GM10266 (cell line): Measurements from ENCODE around the gene MEIS2.

Experiments
- DNase-seq: peaks from one replicate; pipeline ENCODE4 v3.0.0; 2012; ENCODE audit errors: extremely low spot score
- TF ChIP-seq, protein P1 (sequence below): IDR thresholded peaks from 2 replicates; pipeline ENCODE4 v1.5.1; 2012; ENCODE audit warnings: mild to moderate bottlenecking, low read depth; ENCODE audit not compliant: control insufficient read depth, insufficient read depth; ENCODE audit errors: missing control alignments

MEIS2 gene

DNA sequence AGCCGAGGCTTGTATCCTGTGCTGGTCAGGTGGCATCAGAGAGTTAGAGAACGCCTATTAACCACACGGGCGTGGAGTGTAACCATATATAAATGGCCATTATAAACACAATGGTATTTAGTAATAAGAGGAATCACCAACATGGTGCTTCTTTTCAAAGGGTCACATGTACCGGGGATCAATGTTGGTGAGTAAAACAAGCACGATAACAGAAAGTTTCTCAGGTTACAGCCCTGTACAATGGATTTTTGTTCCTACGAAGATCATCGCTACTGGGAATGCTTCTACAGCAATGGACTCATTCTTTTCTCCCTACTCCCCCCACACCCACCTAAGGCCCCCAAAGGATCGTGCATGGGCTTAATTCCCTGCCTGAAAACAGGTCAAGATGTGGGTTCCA, 42.5 kb downstream of the MEIS2 start:
- DNase-seq: no peak
- TF ChIP-seq, protein P1, sequence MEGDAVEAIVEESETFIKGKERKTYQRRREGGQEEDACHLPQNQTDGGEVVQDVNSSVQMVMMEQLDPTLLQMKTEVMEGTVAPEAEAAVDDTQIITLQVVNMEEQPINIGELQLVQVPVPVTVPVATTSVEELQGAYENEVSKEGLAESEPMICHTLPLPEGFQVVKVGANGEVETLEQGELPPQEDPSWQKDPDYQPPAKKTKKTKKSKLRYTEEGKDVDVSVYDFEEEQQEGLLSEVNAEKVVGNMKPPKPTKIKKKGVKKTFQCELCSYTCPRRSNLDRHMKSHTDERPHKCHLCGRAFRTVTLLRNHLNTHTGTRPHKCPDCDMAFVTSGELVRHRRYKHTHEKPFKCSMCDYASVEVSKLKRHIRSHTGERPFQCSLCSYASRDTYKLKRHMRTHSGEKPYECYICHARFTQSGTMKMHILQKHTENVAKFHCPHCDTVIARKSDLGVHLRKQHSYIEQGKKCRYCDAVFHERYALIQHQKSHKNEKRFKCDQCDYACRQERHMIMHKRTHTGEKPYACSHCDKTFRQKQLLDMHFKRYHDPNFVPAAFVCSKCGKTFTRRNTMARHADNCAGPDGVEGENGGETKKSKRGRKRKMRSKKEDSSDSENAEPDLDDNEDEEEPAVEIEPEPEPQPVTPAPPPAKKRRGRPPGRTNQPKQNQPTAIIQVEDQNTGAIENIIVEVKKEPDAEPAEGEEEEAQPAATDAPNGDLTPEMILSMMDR: no peak

DNA sequence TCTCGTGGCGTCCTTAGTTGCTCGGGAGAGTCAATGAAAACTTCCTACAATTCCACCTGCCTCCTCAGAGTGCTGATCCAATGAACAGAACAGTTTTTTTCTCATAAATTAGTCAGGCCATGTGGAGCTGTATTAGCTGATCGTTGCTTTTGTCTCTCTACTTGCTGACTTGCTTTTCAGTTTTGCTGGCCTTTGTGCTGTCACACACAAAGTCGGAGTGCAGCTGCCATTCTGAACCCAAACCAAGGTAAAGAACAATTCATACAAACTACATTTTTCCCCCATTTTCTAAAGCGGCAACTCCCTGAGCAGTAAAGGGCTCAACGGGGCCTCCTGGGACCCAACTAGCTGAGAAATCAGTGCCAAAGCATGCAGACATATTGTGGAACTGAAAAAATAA, 43.1 kb downstream of the MEIS2 start:
- no peak for DNase-seq
- TF ChIP-seq, protein P1: no peak

DNA sequence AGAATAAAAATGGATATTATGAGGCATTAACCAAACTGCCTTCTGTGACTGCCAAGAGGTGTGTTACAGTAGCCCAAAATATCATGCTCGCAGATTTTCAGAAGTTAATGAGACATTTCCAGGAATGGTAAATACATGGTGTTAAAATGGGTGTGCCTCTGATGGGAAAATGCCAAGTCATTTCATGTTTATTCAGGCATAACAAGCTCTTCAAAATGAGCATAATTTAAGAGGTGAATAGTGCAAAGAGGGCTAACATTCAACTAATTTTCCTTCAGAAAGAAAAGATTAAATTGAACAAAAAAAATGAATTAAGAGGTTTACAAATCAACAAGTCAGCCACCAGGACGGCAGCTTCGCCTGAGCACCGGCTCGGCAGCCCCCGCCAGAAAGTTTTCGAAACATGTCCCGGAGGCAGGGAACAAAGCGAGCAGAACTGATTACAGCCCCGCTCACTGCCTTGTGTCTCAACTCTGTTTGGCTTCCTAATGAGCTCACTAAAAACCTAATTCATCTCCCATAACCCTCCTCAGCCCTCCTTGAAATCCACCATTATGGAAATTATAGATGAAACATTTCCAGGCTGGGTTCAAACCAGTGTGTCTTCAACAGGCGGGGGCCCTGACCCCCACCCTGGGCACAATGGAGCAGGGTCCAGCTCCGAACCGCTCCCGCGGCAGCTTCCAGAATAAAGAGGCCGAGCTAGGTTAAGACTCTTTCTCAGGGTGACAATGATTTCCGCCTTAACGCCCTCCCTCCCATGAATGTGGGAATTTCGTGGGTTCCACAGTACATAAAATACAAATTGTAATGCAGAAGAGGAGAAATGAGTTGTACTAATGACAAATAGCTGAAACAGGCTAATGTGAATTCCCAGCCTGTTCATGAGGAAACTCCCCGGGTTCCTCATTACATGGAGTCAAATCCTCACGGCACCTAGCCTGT, 43.9 kb downstream of the MEIS2 start:
- TF ChIP-seq, protein P1: no peak

DNA sequence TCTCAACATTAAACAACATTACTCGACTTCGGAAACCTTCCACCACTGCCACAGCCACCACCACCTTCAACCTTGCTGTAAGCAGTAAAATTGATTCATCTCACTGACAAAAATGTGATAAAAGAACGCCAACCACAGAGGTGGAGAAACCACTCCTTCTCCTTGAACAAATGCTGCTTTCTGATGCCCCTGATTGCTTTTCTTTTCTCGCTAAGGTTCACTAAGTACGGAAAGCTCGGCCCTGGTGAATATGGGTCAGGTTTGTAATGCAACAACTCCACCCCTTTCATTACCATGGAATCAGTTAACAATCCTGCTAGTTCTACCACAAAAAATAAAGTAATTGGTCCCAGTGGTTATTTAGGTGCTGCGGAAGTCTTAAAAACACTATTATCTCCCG, 44.9 kb downstream of the MEIS2 start:
- no peak for DNase-seq
- TF ChIP-seq, protein P1: no peak

More for the DNA sequence above, 43.9 kb downstream of the MEIS2 start:
- no peak for DNase-seq

DNA sequence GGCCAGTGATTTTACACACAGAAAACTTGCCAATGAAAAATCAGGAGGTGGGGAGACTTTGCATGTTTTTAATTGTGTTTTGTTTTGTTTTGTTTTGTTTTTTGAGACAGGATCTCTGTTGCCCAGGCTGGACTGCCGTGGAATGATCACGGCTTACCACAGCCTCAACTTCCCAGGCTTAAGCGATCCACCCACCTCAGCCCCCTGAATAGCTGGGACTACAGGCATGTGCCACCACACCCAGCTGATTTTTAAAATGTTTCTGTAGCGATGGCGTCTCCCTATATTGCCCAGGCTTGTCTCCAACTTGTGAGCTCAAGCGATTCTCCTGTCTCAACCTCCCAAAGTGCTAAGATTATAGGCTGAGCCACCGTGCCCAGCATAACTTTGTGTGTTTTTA, 46.0 kb downstream of the MEIS2 start:
- TF ChIP-seq, protein P1: no peak
- DNase-seq: no peak

DNA sequence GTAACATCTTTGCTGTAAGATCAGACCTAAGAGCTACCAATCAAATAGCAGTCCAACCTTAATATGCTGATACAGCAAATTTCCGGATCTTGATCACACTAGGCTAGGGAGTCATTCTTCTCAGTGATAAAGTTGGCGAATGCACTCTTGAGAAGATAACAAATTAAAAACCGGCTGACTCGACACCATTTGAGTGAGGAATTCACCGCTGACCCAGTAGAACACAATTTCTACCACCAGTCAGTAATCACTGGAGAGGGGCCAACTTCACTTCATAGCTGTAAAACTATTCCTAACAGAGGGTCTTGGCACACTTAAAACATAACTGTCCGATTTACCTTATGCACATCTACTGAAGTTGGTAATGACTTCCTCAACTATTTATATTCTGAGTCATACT, 47.2 kb downstream of the MEIS2 start:
- TF ChIP-seq, protein P1: no peak
- no peak for DNase-seq

DNA sequence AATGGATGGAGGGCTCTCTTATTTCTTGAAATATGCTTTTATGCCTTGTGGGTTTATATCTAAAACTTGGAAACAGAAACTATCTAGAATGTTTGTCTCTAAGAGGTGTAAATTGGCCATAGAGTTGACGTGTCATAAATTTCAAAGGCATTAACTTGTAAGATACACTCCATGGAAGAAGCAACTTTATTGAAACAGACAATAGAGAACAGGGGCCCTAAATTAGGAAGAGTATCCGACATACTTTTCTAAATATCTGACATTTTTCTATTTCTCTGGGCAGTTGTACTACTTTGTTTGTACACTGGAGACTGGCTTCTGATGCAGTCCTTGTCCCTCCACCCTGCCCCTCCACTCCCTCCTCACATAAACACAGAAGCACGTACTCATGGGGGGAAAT, 50.0 kb downstream of the MEIS2 start:
- no peak for DNase-seq
- TF ChIP-seq, protein P1: no peak
